Measurements from ENCODE around the gene SUPV3L1. TPM values are rescaled to one million over a fixed set of nuclear protein-coding genes. Genes with fewer than 3 reads are reported as not detected.

The SUPV3L1 gene
- total and polyA plus RNA-seq, 9 of the 15 experiments (the other 6 are each of a cell fraction or from before 2014, with no cell fraction given), result 45.2 to 156 (median 92.6) TPM

- no peaks in the 10 kb centered on the region for H3K9me1 ChIP-seq (ENCODE audit: control insufficient read depth, insufficient read depth, low read length)
- TF ChIP-seq ZFPM2 (CRISPR knock-in tag; IDR thresholded peaks at IDR 0.05), result no peak
- no peak for TF ChIP-seq HLTF (IDR thresholded peaks at IDR 0.05)
- TF ChIP-seq ZNF324 (CRISPR knock-in tag; IDR thresholded peaks at IDR 0.05), result no peak
- peak; percentile 14; the same call in 1 of the 2 replicates for TF ChIP-seq ZNF121 (CRISPR knock-in tag; conservative IDR thresholded peaks at IDR 0.05)
- TF ChIP-seq MXI1 (IDR thresholded peaks at IDR 0.05; ENCODE audit: low read depth, low read length), result no peak
- FAIRE-seq, result no peak
- intact Hi-C loops (cut with micrococcal nuclease), result no loop called here
- H3K4me3 ChIP-seq, result no peak overlapping the region
- H3K9ac ChIP-seq (ENCODE audit: insufficient read depth in 1 of 2, low read depth in 2 of 2, low read length in 2 of 2), result no peak overlapping the region
- H3K9me3 ChIP-seq (replicated peaks; ENCODE audit: control insufficient read depth, insufficient read depth, low read depth, low read length), result no peaks in the 10 kb centered on the region
- H3K36me3 ChIP-seq (ENCODE audit: control insufficient read depth, insufficient read depth, low read length), result peaks cover 9% of the 10 kb centered on the region; the same call in 1 of the 3 replicates
- peaks cover 50% of the 10 kb centered on the region for H3K79me2 ChIP-seq (ENCODE audit: control insufficient read depth, insufficient read depth, low read length)
- no peak overlapping the region for H3K4me2 ChIP-seq (ENCODE audit: insufficient read depth, low read length)
- WGBS (ENCODE audit: insufficient coverage, low coverage, missing lambda C conversion rate), result 89% methylated on average over 3 of the region's 3 CpGs
- in situ Hi-C loops (cut with MboI), result no loop called here
- no peak overlapping the region for H3K27ac ChIP-seq (ENCODE audit: extremely low read depth, low read depth, low read length)
- ChIA-PET CTCF (ENCODE audit: low intra/inter-chr PET ratio) (no interaction called here), POLR2A (no interaction called here)
- no peak overlapping the region for H2AFZ ChIP-seq (ENCODE audit: low read depth, low read length)
- ATAC-seq, result no peak
- no peak for DNase-seq (ENCODE audit: extremely low read depth in 1 of 4, low spot score in 3 of 4)
- no peaks in the 10 kb centered on the region for H3K4me1 ChIP-seq (replicated peaks in 1 of 2; ENCODE audit: control insufficient read depth in 2 of 2, insufficient read depth in 2 of 2, low read length in 2 of 2)
- H4K20me1 ChIP-seq (replicated peaks; ENCODE audit: control insufficient read depth, insufficient read depth, low read length), result no peaks in the 10 kb centered on the region
- no peaks in the 10 kb centered on the region for H3K27me3 ChIP-seq (ENCODE audit: control insufficient read depth in 2 of 2, insufficient read depth in 2 of 2, low read length in 2 of 2)
- no TSS peak for BruUV-seq (replicated peaks)
Measured at GRCh38 chr10:69151984-69152383, 28.1 kb upstream of the SUPV3L1 start.

GRCh38 chr10:69153227-69153626, 26.8 kb upstream of the SUPV3L1 start:
- H3K36me3 ChIP-seq (ENCODE audit: control insufficient read depth, insufficient read depth, low read length), result peaks cover 21% of the 10 kb centered on the region; the same call in 2 of the 3 replicates
- H3K4me1 ChIP-seq (replicated peaks in 1 of 2; ENCODE audit: control insufficient read depth in 2 of 2, insufficient read depth in 2 of 2, low read length in 2 of 2), result no peaks in the 10 kb centered on the region
- CTCF ChIA-PET (ENCODE audit: low intra/inter-chr PET ratio), result no interaction called here
- no peak overlapping the region for H3K9ac ChIP-seq (ENCODE audit: insufficient read depth in 1 of 2, low read depth in 2 of 2, low read length in 2 of 2)
- BruUV-seq (replicated peaks), result no TSS peak
- H4K20me1 ChIP-seq (replicated peaks; ENCODE audit: control insufficient read depth, insufficient read depth, low read length), result no peaks in the 10 kb centered on the region
- no peak overlapping the region for H3K4me2 ChIP-seq (ENCODE audit: insufficient read depth, low read length)
- H3K79me2 ChIP-seq (ENCODE audit: control insufficient read depth, insufficient read depth, low read length), result peaks cover 37% of the 10 kb centered on the region
- POLR2A ChIA-PET, result interaction anchor here (0.6 to 1.0 kb wide), 4 partner anchors 10 to 51 kb away, joined by 3 read pairs; no protein-coding TSS in a partner anchor
- no peak overlapping the region for H3K27ac ChIP-seq (ENCODE audit: extremely low read depth, low read depth, low read length)
- H2AFZ ChIP-seq (ENCODE audit: low read depth, low read length), result no peak overlapping the region
- no peaks in the 10 kb centered on the region for H3K9me1 ChIP-seq (ENCODE audit: control insufficient read depth, insufficient read depth, low read length)
- ATAC-seq (peak; percentile 55; the same call in 2 of the 3 replicates), DNase-seq (ENCODE audit: extremely low read depth in 1 of 4, low spot score in 3 of 4) (no peak), FAIRE-seq (no peak)
- H3K4me3 ChIP-seq, result no peak overlapping the region
- no peak for TF ChIP-seq ZNF232 (CRISPR knock-in tag; IDR thresholded peaks at IDR 0.05)
- TF ChIP-seq HNRNPLL (IDR thresholded peaks at IDR 0.05; ENCODE audit: low read depth, low read length, poor library complexity, severe bottlenecking), result no peak
- no peak for TF ChIP-seq ARNT (IDR thresholded peaks at IDR 0.05)
- TF ChIP-seq NR2C1 (IDR thresholded peaks at IDR 0.05), result peak; percentile 26; the same call in 1 of the 2 replicates
- no peak for TF ChIP-seq NR2C1 (tag; IDR thresholded peaks at IDR 0.05)
- TF ChIP-seq ZFP36 (IDR thresholded peaks at IDR 0.05; ENCODE audit: low read depth, low read length, partially characterized antibody), result no peak
- no peak for TF ChIP-seq FOXA3 (CRISPR knock-in tag; conservative IDR thresholded peaks at IDR 0.05 in 1 of 2, IDR thresholded peaks at IDR 0.05 in 1 of 2)
- TF ChIP-seq GTF2E2 (tag; IDR thresholded peaks at IDR 0.05), result no peak
- TF ChIP-seq ZNF124 (CRISPR knock-in tag; IDR thresholded peaks at IDR 0.05), result no peak
- TF ChIP-seq TEAD1 (CRISPR knock-in tag; IDR thresholded peaks at IDR 0.05), result no peak
- H3K9me3 ChIP-seq (replicated peaks; ENCODE audit: control insufficient read depth, insufficient read depth, low read depth, low read length), result no peaks in the 10 kb centered on the region
- in situ Hi-C loops (cut with MboI), result no loop called here
- 76% methylated on average over 6 of the region's 6 CpGs for WGBS (ENCODE audit: insufficient coverage, low coverage, missing lambda C conversion rate)
- no peaks in the 10 kb centered on the region for H3K27me3 ChIP-seq (ENCODE audit: control insufficient read depth in 2 of 2, insufficient read depth in 2 of 2, low read length in 2 of 2)
- intact Hi-C loops (cut with micrococcal nuclease), result no loop called here

Measured in K562 (cell line).